SK-N-SH (cell line): ENCODE results near the gene PSD.

ENCODE experiments used
- CTCF ChIP-seq: fragments of 200-600 bp; sonication (generic); IDR thresholded peaks from 2 replicates; pipeline ENCODE4 v1.6.1; 2017; ENCODE audit warnings: antibody characterized with exemption, mild to moderate bottlenecking, moderate library complexity
- RFX5 ChIP-seq: IDR thresholded peaks from 2 replicates; pipeline ENCODE4 v1.6.1; 2012; ENCODE audit warnings: mild to moderate bottlenecking, improper control_type of control experiment, low read length
- SMC3 ChIP-seq: IDR thresholded peaks from 2 replicates; pipeline ENCODE4 v1.6.1; 2012; ENCODE audit warnings: low read depth, low read length, improper control_type of control experiment

GRCh38 chr10:102421507-102421756 lies 2.8 kb upstream of the PSD start:
- no peak for TF ChIP-seq CTCF
- no peak for TF ChIP-seq RFX5
- TF ChIP-seq SMC3: no peak
